Psoas muscle (tissue), 8 donors: ENCODE data around the gene RUFY3. TPM values are rescaled to one million over a fixed set of nuclear protein-coding genes. Genes with fewer than 3 reads are reported as not detected.

Experiments used
- ATAC-seq, 4 donors: fragments of 200-7000 bp; cut with Tn5 transposase; one replicate each; pipeline ENCODE4 v1.9.1; 2020; ENCODE audit warnings: moderate library complexity in 3 of 4, mild to moderate bottlenecking in 2 of 4
- DNase-seq, 2 donors: peaks; one replicate each; pipeline ENCODE4 v3.0.0-alpha.2; 2020
- H3K27ac ChIP-seq: fragments of 200-600 bp; one replicate; pipeline ENCODE4 v1.8.0; 2022
- H3K27me3 ChIP-seq, 3 donors: fragments of 200-600 bp in 1 of 3; one replicate each; pipeline versions ENCODE4 v1.6.1 to v1.8.0; 2013 to 2022; ENCODE audit warnings: low read length in 2 of 3, mild to moderate bottlenecking in 2 of 3, moderate library complexity in 1 of 3; ENCODE audit not compliant: insufficient read depth in 3 of 3
- H3K36me3 ChIP-seq, 2 donors: fragments of 200-600 bp in 1 of 2; one replicate each; pipeline versions ENCODE4 v1.6.1 to v1.8.0; 2013 to 2022; ENCODE audit warnings: low read depth in 1 of 2, mild to moderate bottlenecking in 1 of 2, moderate library complexity in 1 of 2; ENCODE audit not compliant: insufficient read depth in 1 of 2
- H3K4me1 ChIP-seq: fragments of 200-600 bp; one replicate; pipeline ENCODE4 v1.8.0; 2022
- H3K4me3 ChIP-seq: fragments of 200-600 bp; one replicate; pipeline ENCODE4 v1.8.0; 2022; ENCODE audit warnings: mild to moderate bottlenecking
- H3K9me3 ChIP-seq: fragments of 200-600 bp; one replicate; pipeline ENCODE4 v1.8.0; 2022
- WGBS, 3 donors: extraction: QIAGEN DNeasy Blood & Tissue Kit; methylation state at CpG; one replicate each; pipeline versions ENCODE4 v1.1.6 to v1.1.7; 2013; 5-methylcytosine and 5-hydroxymethylcytosine counted together
- intact Hi-C, 2 donors: fragments of 100-400 bp; cut with DNase I; formaldehyde crosslinking; loops; one replicate each; pipeline versions ENCODE4 v1.11.0 to v1.14.2; 2022
- polyA plus RNA-seq, 3 donors: library from polyadenylated mRNA; stranded (reverse); fragments of 200-250 nt; gene quantifications; one replicate each; pipeline ENCODE4 v1.2.3, GENCODE V29; 2013
- total RNA-seq, 4 donors: library from RNA; stranded (reverse); fragmentation: NEBNext Ultra II Directional in 2 of 4; extraction: Animal tissue kit (Norgen Biotek cat#: 25700) in 2 of 4; gene quantifications; one replicate each; pipeline versions ENCODE4 v1.2.1 to v1.2.4, GENCODE V29; 2021 to 2023
- TF ChIP-seq, protein P1 (sequence below): fragments of 200-600 bp; IDR thresholded peaks from one replicate; pipeline ENCODE4 v1.8.0; 2022; ENCODE audit warnings: antibody characterized with exemption
- donor health status: healthy with polysubstance abuse.
- donor health status: DM: no; HTN: no; CAD: no; lungs with moderate emphysema.
- donor health status: Bipolar disorder and iron deficiency.
- donor health status: healthy.
- donor health status: DM: yes; HTN: yes; CAD: no.
- donor health status: DM: no; HTN: no; CAD: no.
- donor health status: DM: no; HTN: no; CAD: no.
- donor health status: DM: yes; HTN: yes; CAD: no.

Gene RUFY3
- total and polyA plus RNA-seq, 7 donors = 15.1 to 53.7 (median 35.2) TPM

GRCh38 chr4:70841951-70842350, 120.2 kb downstream of the RUFY3 start:
- intact Hi-C loops = loop anchor here in 1 of 2 donors (2.0 kb wide), 1 partner anchor 61 kb away; the partner anchor contains the start of gene MOB1B
- 0 to 29% (median 17%) methylated on average over 1 of the region's 1 CpG for WGBS, 3 donors
- H3K27ac ChIP-seq = no peak overlapping the region

GRCh38 chr4:70842761-70843435, 121.1 kb downstream of the RUFY3 start:
- H3K27me3 ChIP-seq = no peaks in the 10 kb centered on the region
- H3K4me1 ChIP-seq = no peaks in the 10 kb centered on the region
- H3K36me3 ChIP-seq = no peaks in the 10 kb centered on the region
- H3K9me3 ChIP-seq = no peaks in the 10 kb centered on the region
- no peak overlapping the region for H3K27ac ChIP-seq
- WGBS, 3 donors = 85 to 90% (median 89%) methylated on average over 6 of the region's 6 CpGs
- intact Hi-C loops = loop anchor here in 1 of 2 donors (2.0 kb wide), 1 partner anchor 60 kb away; the partner anchor contains the start of gene MOB1B
- TF ChIP-seq, protein P1, sequence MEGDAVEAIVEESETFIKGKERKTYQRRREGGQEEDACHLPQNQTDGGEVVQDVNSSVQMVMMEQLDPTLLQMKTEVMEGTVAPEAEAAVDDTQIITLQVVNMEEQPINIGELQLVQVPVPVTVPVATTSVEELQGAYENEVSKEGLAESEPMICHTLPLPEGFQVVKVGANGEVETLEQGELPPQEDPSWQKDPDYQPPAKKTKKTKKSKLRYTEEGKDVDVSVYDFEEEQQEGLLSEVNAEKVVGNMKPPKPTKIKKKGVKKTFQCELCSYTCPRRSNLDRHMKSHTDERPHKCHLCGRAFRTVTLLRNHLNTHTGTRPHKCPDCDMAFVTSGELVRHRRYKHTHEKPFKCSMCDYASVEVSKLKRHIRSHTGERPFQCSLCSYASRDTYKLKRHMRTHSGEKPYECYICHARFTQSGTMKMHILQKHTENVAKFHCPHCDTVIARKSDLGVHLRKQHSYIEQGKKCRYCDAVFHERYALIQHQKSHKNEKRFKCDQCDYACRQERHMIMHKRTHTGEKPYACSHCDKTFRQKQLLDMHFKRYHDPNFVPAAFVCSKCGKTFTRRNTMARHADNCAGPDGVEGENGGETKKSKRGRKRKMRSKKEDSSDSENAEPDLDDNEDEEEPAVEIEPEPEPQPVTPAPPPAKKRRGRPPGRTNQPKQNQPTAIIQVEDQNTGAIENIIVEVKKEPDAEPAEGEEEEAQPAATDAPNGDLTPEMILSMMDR = no peak
- no peak overlapping the region for H3K4me3 ChIP-seq
- no peak for DNase-seq
- no peak for ATAC-seq

More at GRCh38 chr4:70841951-70842350, 120.2 kb downstream of the RUFY3 start:
- Histone ChIP-seq H3K36me3 (no peaks in the 10 kb centered on the region), H3K9me3 (no peaks in the 10 kb centered on the region), H3K27me3 (no peaks in the 10 kb centered on the region), H3K4me3 (no peak overlapping the region), H3K4me1 (peaks cover 7% of the 10 kb centered on the region)
- no peak for ATAC-seq
- DNase-seq = peak in 1 of 2 donors; percentile 21
- TF ChIP-seq, protein P1 = no peak

- ATAC-seq = no peak
- no peaks in the 10 kb centered on the region for H3K9me3 ChIP-seq
- no peaks in the 10 kb centered on the region for H3K27me3 ChIP-seq
- no peaks in the 10 kb centered on the region for H3K36me3 ChIP-seq
- H3K4me1 ChIP-seq = no peaks in the 10 kb centered on the region
- intact Hi-C loops = no loop called here
- 81 to 90% (median 82%) methylated on average over 9 of the region's 9 CpGs for WGBS, 3 donors
- TF ChIP-seq, protein P1 = no peak
- DNase-seq = no peak
- H3K4me3 ChIP-seq = no peak overlapping the region
- H3K27ac ChIP-seq = no peak overlapping the region
Measured at GRCh38 chr4:70844180-70844579, 122.4 kb downstream of the RUFY3 start.

DNA sequence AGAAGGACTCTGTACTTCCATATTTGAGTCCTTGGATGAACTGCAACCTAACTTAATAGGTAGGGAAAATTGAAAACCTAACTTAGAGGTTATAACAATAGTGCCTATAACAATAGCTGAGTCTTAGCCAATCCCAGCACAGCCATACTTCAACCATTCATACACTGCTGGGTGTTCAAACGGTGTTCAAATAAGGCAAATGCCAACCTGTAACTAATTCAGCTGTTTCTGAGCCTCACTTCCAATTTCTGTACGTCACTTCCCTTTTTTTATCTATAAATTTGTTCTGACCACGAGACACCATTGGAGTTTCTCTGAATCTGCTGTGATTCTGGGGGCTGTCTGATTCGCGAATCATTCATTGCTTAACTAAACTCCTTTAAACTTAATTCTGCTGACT, 127.5 kb downstream of the RUFY3 start:
- H3K27me3 ChIP-seq = no peaks in the 10 kb centered on the region
- intact Hi-C loops = no loop called here
- no peaks in the 10 kb centered on the region for H3K36me3 ChIP-seq
- DNase-seq = no peak
- H3K4me1 ChIP-seq = no peaks in the 10 kb centered on the region
- 84 to 89% (median 89%) methylated on average over 5 of the region's 5 CpGs for WGBS, 3 donors
- H3K9me3 ChIP-seq = no peaks in the 10 kb centered on the region
- no peak overlapping the region for H3K27ac ChIP-seq
- H3K4me3 ChIP-seq = no peak overlapping the region
- no peak for ATAC-seq
- TF ChIP-seq, protein P1 = no peak

DNA sequence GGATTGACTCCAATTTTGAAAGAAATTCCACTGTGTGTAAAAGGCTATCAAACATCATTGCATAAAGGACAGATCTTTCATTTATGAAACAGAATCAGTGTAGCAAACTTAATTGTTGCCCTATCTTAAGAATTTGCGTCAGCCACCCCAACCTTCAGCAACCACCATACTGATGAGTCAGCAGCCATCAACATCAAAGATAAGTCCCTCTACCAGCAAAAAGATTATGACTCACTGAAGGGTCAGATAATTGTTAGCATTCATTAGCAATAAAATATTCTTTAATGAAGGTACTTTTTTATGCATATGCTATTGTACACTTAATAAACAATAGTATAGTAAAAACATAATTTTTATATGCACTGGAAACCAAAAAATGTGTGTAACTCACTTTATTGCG, 133.7 kb downstream of the RUFY3 start:
- Histone ChIP-seq H3K9me3 (no peaks in the 10 kb centered on the region), H3K27me3 (no peaks in the 10 kb centered on the region), H3K4me3 (no peak overlapping the region), H3K27ac (no peak overlapping the region), H3K4me1 (no peaks in the 10 kb centered on the region), H3K36me3 (no peaks in the 10 kb centered on the region)
- WGBS, 3 donors = 96 to 99% (median 97%) methylated on average over 2 of the region's 2 CpGs
- ATAC-seq (no peak), DNase-seq (no peak)
- intact Hi-C loops = no loop called here
- TF ChIP-seq, protein P1 = no peak
